ENCODE results near the gene ANO8. TPM values are rescaled to one million over a fixed set of nuclear protein-coding genes. Genes with fewer than 3 reads are reported as not detected.
"Not testable (repeated sequence)": the region's sequence is repeated elsewhere in the genome, so short reads cannot be mapped to it uniquely, and the experiment has no call there.

Gene ANO8
- polyA plus RNA-seq, 3 donors: 0.11 to 14.1 TPM; not detected in 1

GRCh38 chr19:17296273-17296672, 38.4 kb downstream of the ANO8 start:
- H3K9me3 Mint-ChIP-seq: peaks cover 4 to 14% (median 12%) of the 10 kb centered on the region in 7 donors
- peaks cover 15 to 45% of the 10 kb centered on the region in 2 donors for H3K36me3 Mint-ChIP-seq
- Histone ChIP-seq H3K27ac (ENCODE audit: low read depth in 1 of 2, low read length in 2 of 2) (no peak overlapping the region), H3K4me2 (replicated peaks; ENCODE audit: extremely low read depth, low read length, poor library complexity, severe bottlenecking) (no peak overlapping the region), H3K4me3 (replicated peaks in 1 of 3; ENCODE audit: low read depth in 2 of 3, low read length in 3 of 3) (no peak overlapping the region), H3K9ac (ENCODE audit: insufficient read depth, low read length, poor library complexity, severe bottlenecking) (no peak overlapping the region), H3K36me3 (replicated peaks in 1 of 2; ENCODE audit: control insufficient read depth in 1 of 2, insufficient read depth in 2 of 2, low read length in 2 of 2) (peaks cover 12 to 27% of the 10 kb centered on the region in 2 donors), H3K79me2 (ENCODE audit: insufficient read depth, low read length) (peaks cover 20% of the 10 kb centered on the region), H2AFZ (ENCODE audit: insufficient read depth, low read depth, low read length, poor library complexity, severe bottlenecking) (no peak overlapping the region), H4K20me1 (ENCODE audit: insufficient read depth, low read length) (peaks cover 2% of the 10 kb centered on the region), H3K4me1 (ENCODE audit: control insufficient read depth in 1 of 2, insufficient read depth in 2 of 2, low read length in 2 of 2) (peaks cover 8 to 10% of the 10 kb centered on the region in 2 donors), H3K27me3 (ENCODE audit: control insufficient read depth in 2 of 2, insufficient read depth in 2 of 2, low read length in 2 of 2) (no peaks in the 10 kb centered on the region), H3K9me3 (replicated peaks in 1 of 2; ENCODE audit: control insufficient read depth in 1 of 2, insufficient read depth in 1 of 2, low read length in 2 of 2) (peaks cover 6 to 12% of the 10 kb centered on the region in 2 donors)
- no peak overlapping the region for H3K4me3 Mint-ChIP-seq
- peaks cover 9% of the 10 kb centered on the region for H3K4me1 Mint-ChIP-seq
- intact Hi-C loops (cut with micrococcal nuclease): loop anchor here in 1 of 2 donors (10.0 kb wide), 1 partner anchor 89 kb away; no protein-coding TSS in a partner anchor
- peak overlapping the region in 1 of 7 donors; percentile 41 for H3K27ac Mint-ChIP-seq
- no peak for DNase-seq
- no peak for TF ChIP-seq CTCF (IDR thresholded peaks at IDR 0.05)
- no peaks in the 10 kb centered on the region for H3K27me3 Mint-ChIP-seq (ENCODE audit: low read depth in 3 of 3)
- WGBS (ENCODE audit: insufficient coverage): 80% methylated on average over 2 of the region's 4 CpGs

GRCh38 chr19:17295551-17295950, 39.1 kb downstream of the ANO8 start:
- not testable (repeated sequence) for H3K27ac ChIP-seq (ENCODE audit: low read depth in 1 of 2, low read length in 2 of 2); H3K27me3 Mint-ChIP-seq (ENCODE audit: low read depth in 3 of 3); DNase-seq; H2AFZ ChIP-seq (ENCODE audit: insufficient read depth, low read depth, low read length, poor library complexity, severe bottlenecking); H3K27ac Mint-ChIP-seq; H3K9ac ChIP-seq (ENCODE audit: insufficient read depth, low read length, poor library complexity, severe bottlenecking); H3K27me3 ChIP-seq (ENCODE audit: control insufficient read depth in 2 of 2, insufficient read depth in 2 of 2, low read length in 2 of 2); H3K4me1 Mint-ChIP-seq; H3K4me3 Mint-ChIP-seq; H3K4me2 ChIP-seq (replicated peaks; ENCODE audit: extremely low read depth, low read length, poor library complexity, severe bottlenecking); H3K4me3 ChIP-seq (replicated peaks in 1 of 3; ENCODE audit: low read depth in 2 of 3, low read length in 3 of 3); H4K20me1 ChIP-seq (ENCODE audit: insufficient read depth, low read length)
- H3K4me1 ChIP-seq (ENCODE audit: control insufficient read depth in 1 of 2, insufficient read depth in 2 of 2, low read length in 2 of 2): peaks cover 8 to 10% of the 10 kb centered on the region in 2 donors
- intact Hi-C loops (cut with micrococcal nuclease): loop anchor here in 1 of 2 donors (10.0 kb wide), 1 partner anchor 89 kb away; no protein-coding TSS in a partner anchor
- H3K79me2 ChIP-seq (ENCODE audit: insufficient read depth, low read length): peaks cover 14% of the 10 kb centered on the region
- peaks cover 6 to 12% of the 10 kb centered on the region in 2 donors for H3K9me3 ChIP-seq (replicated peaks in 1 of 2; ENCODE audit: control insufficient read depth in 1 of 2, insufficient read depth in 1 of 2, low read length in 2 of 2)
- H3K9me3 Mint-ChIP-seq: peaks cover 4 to 14% (median 12%) of the 10 kb centered on the region in 7 donors
- peaks cover 12 to 49% of the 10 kb centered on the region in 2 donors for H3K36me3 Mint-ChIP-seq
- no CpG with 5 or more reads among the region's 6 CpGs for WGBS (ENCODE audit: insufficient coverage)
- H3K36me3 ChIP-seq (replicated peaks in 1 of 2; ENCODE audit: control insufficient read depth in 1 of 2, insufficient read depth in 2 of 2, low read length in 2 of 2): peaks cover 11 to 27% of the 10 kb centered on the region in 2 donors

All from CD14-positive monocyte (primary cell).